Measurements from ENCODE around the gene GRB10.

Gene GRB10

GRCh38 chr7:50651271-50651989 lies 131.3 kb downstream of the GRB10 start:
- TF ChIP-seq JUND (IDR thresholded peaks at IDR 0.05; ENCODE audit: low read depth): no peak
- in situ Hi-C loops (cut with HindIII; ENCODE audit: low pct_unique_long_range_greater_than_20kb, low sequenced_read_pairs): no loop called here

GRCh38 chr7:50650057-50650664 lies 132.5 kb downstream of the GRB10 start:
- no peak for DNase-seq (ENCODE audit: low read depth in 1 of 2, low spot score in 1 of 2)
- in situ Hi-C loops (cut with HindIII; ENCODE audit: low pct_unique_long_range_greater_than_20kb, low sequenced_read_pairs): no loop called here
- no peak for TF ChIP-seq JUND (IDR thresholded peaks at IDR 0.05; ENCODE audit: low read depth)

More at GRCh38 chr7:50651271-50651989, 131.3 kb downstream of the GRB10 start:
- DNase-seq (ENCODE audit: low read depth in 1 of 2, low spot score in 1 of 2): no peak

DNA sequence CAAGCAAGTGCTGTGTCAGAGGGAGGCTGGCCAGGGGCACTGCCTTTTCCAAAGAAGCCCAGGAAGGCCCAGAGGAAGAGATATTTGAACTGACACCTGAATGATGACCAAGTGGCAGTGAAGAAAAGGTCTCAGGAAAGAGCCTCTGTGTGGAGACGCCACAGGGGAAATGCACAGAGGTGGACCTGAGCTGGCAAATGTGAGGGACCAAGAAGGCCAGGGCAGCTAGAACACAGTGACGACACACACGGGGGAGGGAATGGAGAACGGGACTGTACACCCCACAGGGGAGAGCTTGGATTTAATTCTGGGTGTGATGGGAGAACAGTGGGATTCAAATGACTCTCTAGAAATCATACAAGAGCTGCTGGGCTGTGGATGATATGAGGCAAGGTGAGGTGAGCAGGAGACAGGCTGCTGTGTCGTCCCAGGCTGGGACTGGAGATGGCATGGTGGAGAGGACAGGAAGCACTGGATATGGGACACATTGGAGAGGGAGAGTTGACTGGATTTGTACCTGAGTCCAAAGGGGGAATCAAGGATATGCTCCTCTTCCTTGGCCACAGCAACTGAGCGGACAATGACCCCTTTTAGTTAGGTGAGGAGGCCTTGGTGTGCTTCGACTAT lies 133.3 kb downstream of the GRB10 start:
- no peak for TF ChIP-seq JUND (IDR thresholded peaks at IDR 0.05; ENCODE audit: low read depth)
- no peak for DNase-seq (ENCODE audit: low read depth in 1 of 2, low spot score in 1 of 2)
- in situ Hi-C loops (cut with HindIII; ENCODE audit: low pct_unique_long_range_greater_than_20kb, low sequenced_read_pairs): no loop called here

DNA sequence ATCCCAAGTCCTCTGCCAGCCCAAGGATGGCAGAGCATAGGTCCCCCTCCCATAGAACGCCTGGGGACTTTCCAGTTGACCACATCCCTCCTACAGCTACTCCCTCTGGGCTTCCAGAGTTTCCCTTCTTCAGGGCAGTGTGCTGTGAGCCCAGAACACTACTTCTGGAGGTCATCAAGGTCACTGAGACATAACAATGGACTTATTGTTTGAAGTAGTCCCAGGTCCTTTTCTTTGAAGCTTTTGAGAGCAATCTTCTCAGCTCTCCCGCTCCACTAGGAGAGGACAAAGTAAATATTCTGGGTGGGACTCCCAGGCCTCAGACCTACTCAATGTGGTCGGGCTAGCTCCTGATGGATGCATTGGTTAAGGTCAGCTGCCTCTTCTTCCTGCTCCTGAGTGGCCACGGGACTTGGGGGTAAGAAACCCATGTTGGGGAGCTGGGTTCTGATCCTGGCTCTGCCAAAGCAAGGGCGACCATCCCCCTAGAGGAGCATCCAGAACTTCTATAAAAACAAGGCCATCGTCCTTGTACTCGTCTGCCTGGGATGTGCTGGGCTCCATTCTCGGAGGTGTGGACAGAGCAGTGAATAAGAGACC lies 134.0 kb downstream of the GRB10 start:
- no peak for DNase-seq (ENCODE audit: low read depth in 1 of 2, low spot score in 1 of 2)
- in situ Hi-C loops (cut with HindIII; ENCODE audit: low pct_unique_long_range_greater_than_20kb, low sequenced_read_pairs): no loop called here
- no peak for TF ChIP-seq JUND (IDR thresholded peaks at IDR 0.05; ENCODE audit: low read depth)

DNA sequence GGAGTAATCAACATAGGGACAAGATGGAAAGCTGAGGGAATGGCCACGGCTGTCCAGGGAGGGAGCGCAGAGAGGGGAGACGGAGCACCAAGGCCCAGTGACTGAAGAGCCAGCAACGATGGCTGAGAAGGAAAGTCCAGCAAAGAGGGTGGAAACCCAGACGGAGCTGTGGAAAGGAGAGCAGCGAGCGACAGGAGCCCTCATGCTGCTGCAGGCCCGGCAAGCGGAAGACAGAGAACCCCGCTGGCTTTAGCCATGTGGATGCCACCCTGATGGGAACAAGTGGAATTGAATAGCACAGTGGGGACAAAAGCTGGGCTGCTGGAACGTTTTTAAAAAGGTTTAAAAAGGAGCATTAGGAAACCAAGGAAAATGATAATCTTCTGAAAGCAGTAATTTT lies 134.6 kb downstream of the GRB10 start:
- no peak for TF ChIP-seq JUND (IDR thresholded peaks at IDR 0.05; ENCODE audit: low read depth)
- in situ Hi-C loops (cut with HindIII; ENCODE audit: low pct_unique_long_range_greater_than_20kb, low sequenced_read_pairs): no loop called here
- no peak for DNase-seq (ENCODE audit: low read depth in 1 of 2, low spot score in 1 of 2)

DNA sequence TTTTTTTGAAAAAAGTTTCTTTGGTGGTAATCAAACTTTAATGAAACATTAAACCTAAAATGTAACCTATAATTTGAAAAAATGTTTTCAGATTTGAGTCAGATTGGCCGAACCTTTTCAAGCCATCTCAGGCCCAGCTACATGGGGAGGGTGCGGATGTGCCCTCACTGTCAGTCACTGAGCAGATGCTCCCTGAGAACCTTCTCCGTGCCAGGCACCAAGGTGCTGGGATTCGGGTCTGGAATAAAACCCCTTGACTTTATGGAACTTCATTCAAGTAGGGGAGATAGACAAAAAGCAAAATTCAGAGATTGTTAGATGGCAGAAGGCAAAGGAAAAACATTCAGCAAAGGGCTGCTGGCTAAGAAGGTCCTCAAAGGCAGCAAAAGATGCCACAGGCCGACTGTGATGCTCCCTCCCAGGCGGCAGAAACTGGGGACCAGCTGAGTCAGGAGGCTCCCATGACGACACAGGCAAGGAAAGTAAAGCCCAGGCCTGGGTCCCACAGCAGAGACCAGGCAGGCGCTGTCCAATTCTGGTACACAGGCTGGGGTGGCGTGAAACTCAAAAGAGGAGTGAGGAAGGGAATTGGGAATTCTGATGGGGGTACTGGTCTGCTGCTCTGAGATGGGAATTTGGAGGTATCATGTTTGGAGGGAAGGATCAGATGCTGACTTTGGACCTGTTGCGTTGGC lies 135.3 kb downstream of the GRB10 start:
- no peak for TF ChIP-seq JUND (IDR thresholded peaks at IDR 0.05; ENCODE audit: low read depth)
- no peak for DNase-seq (ENCODE audit: low read depth in 1 of 2, low spot score in 1 of 2)
- in situ Hi-C loops (cut with HindIII; ENCODE audit: low pct_unique_long_range_greater_than_20kb, low sequenced_read_pairs): no loop called here

DNA sequence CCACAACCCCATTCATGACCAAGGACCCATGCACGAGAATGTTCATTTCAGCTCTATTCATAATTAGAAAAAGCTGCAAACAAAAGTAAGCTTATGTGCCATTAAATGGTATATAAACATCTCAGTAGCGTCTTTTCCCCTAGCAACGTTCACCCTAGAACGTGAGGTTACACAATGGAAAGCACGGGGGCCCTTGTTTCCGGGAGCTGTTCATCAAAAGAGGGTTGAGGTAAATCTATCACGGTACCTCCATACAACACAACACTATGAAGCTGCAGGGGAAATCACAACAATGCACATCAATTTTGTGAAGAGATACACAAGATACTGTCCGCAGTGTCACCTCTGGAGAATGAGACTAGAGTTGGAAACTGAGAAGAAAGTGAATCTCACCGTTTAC lies 136.6 kb downstream of the GRB10 start:
- TF ChIP-seq JUND (IDR thresholded peaks at IDR 0.05; ENCODE audit: low read depth): no peak
- DNase-seq (ENCODE audit: low read depth in 1 of 2, low spot score in 1 of 2): no peak
- in situ Hi-C loops (cut with HindIII; ENCODE audit: low pct_unique_long_range_greater_than_20kb, low sequenced_read_pairs): no loop called here

GRCh38 chr7:50645186-50645585 lies 137.5 kb downstream of the GRB10 start:
- in situ Hi-C loops (cut with HindIII; ENCODE audit: low pct_unique_long_range_greater_than_20kb, low sequenced_read_pairs): no loop called here

DNA sequence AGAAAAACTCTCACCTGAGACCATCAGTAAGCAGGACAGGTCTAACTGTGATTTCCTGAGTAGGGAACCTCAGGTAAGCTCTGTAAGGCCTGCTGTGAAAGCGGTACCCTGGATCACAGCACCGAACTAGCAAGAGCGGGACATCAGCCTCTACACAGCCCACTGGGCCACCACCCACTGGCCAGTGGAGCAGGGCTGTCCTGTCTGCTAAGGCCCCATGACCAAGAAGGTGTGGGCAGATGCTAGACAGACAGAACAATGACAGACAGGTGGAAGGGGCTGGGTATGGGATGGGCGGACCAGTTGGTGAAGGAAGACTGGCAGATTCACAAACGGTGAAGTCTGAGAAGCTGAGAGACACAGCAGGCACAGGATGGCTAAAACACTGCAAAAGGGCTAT lies 138.1 kb downstream of the GRB10 start:
- DNase-seq (ENCODE audit: low read depth in 1 of 2, low spot score in 1 of 2): no peak
- TF ChIP-seq JUND (IDR thresholded peaks at IDR 0.05; ENCODE audit: low read depth): no peak
- in situ Hi-C loops (cut with HindIII; ENCODE audit: low pct_unique_long_range_greater_than_20kb, low sequenced_read_pairs): no loop called here

More at GRCh38 chr7:50645186-50645585, 137.5 kb downstream of the GRB10 start:
- no peak for TF ChIP-seq JUND (IDR thresholded peaks at IDR 0.05; ENCODE audit: low read depth)
- DNase-seq (ENCODE audit: low read depth in 1 of 2, low spot score in 1 of 2): no peak

DNA sequence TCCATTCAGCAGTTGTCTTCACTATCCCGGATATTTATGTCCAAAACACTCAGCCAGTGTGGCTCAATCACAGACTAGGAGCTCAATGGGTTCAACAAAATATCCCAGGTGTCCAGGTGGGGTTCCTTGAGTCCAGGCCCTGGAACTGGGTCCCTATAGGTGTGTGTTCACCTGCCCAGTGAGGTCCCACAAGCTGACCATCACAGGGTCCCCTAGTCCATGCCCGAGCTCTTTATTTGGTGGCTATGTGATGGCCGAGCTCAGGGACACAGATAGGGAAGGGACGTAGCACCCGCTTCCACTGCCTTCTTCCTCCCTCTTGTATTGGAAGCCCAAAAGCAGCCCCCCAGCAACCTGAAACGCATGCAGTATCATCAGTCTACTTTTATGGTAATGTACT lies 138.6 kb downstream of the GRB10 start:
- no peak for DNase-seq (ENCODE audit: low read depth in 1 of 2, low spot score in 1 of 2)
- in situ Hi-C loops (cut with HindIII; ENCODE audit: low pct_unique_long_range_greater_than_20kb, low sequenced_read_pairs): no loop called here
- TF ChIP-seq JUND (IDR thresholded peaks at IDR 0.05; ENCODE audit: low read depth): no peak

DNA sequence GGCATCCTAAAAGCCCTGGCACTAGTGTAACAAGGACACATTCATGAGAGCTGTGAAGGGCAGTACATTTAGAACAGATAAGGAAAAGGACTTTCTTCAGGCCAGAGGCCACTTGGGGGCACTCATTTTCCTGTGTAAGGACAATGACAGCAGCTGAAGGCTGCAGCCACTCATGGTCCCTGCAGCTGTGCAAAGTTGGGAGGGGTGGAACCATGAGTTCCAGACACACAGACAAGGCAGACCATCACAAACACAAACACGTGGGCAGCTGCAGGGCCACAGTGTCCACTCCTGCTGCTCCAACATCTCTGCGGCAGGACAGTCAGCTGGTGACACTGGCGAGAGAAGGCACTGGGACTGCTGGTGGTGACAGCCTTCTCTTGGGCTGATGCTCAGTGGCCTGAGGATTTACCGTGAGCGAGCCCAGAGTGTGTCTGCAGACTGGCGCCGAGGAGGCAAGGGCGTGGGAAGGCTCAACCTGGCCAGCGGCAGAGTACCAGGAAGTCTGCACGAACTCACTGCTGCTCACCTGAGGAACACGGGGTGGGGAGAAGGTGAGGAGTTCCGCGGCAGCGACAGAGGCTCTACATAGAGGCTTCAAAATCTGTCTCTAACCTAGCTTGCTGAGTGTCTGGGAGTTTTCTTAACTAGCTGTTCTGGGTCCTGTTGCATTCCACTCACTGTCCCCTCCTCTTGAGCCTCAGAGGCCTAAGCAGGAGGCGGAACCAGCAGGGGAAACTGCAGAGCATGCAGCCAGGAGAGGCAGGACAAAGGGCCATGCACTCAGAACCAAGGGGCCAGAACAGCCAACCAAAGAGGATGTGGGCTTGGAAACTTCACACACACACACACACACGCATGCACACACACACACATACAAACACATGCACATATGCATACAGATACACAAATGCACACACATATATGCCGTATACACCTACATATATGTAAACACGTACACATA lies 141.0 kb downstream of the GRB10 start:
- DNase-seq (ENCODE audit: low read depth in 1 of 2, low spot score in 1 of 2): no peak
- TF ChIP-seq JUND (IDR thresholded peaks at IDR 0.05; ENCODE audit: low read depth): no peak
- in situ Hi-C loops (cut with HindIII; ENCODE audit: low pct_unique_long_range_greater_than_20kb, low sequenced_read_pairs): no loop called here

All from T47D (cell line).